Measurements from ENCODE around the gene ANKRD33B. TPM values are rescaled to one million over a fixed set of nuclear protein-coding genes. Genes with fewer than 3 reads are reported as not detected.
"Not testable (repeated sequence)": the region's sequence is repeated elsewhere in the genome, so short reads cannot be mapped to it uniquely, and the experiment has no call there.

Gene ANKRD33B
- total RNA-seq, 8 experiments from 2014 or later = 2.8 to 41.9 (median 5.4) TPM

DNA sequence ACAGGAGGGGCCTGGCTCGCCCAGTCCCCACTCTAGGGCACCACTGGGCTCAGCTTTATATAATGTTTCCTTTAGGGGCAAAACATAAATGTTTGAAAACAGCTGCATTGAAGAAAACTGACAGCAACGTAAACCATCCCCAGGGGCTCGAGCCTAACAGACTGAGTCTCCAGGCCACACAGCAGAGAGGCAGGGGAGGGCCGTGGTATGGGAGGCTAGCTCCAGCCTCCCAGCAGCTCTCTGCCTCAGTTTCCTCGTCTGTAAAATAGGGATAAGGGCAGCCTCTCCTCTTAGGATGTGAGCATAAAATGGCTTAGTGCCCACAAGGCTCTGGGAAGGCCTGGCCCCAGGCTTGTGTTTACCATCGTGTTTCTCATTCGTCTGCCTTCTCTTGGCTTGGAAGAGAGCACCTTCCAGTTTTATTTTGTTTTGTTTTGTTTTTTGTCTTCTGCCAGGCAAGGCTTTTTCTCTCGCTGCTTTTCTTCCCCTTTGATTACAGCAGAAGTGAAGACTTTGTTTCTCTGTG, 2.7 kb downstream of the ANKRD33B start:
- ATAC-seq (replicated peaks in 6 of 8) = no peak
- in situ Hi-C loops (cut with MboI; ENCODE audit: low pct_unique_long_range_greater_than_20kb in 2 of 9, low sequenced_read_pairs in 9 of 9, unreplicated experiment in 9 of 9) = no loop called here
- Histone ChIP-seq H3K4me3 (no peak overlapping the region), H3K27ac (no peak overlapping the region), H3K4me1 (replicated peaks in 1 of 2) (peaks cover 0 to 29% of the 10 kb centered on the region in 2 donors)
- whole genome bisulfite sequencing, 10 experiments = 46 to 100% (median 60%) methylated on average over 1 to 5 of the region's 8 CpGs; no CpG with 5 or more reads in 2 of the 10 experiments

DNA sequence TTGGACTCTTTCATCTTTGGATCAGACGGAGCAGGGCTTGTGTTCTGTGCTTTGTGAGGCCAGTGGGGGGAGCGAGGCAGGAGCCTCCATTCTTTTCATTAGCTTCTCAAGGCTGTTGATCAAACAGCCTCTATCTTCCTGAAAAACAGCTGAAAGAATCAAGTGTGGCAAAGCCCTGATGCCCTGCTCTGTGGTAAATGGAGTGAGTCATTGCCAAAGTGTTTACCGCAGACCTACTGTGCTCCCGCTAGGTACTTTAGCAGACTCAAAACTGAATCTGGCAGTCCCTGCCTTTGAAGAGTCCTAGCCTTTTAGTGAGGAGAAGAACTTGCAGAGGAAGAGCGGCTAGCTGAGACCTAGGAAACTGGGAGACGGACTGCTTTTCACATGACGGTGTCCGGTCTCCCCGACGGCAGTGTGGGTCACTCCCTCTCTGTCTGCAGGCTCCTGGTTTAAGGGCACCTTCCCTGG, 3.3 kb downstream of the ANKRD33B start:
- WGBS, 10 experiments = 60 to 100% (median 69%) methylated on average over 1 to 8 of the region's 10 CpGs
- no peak overlapping the region for H3K4me3 ChIP-seq
- H3K27ac ChIP-seq = no peak overlapping the region
- ATAC-seq (replicated peaks in 6 of 8) = no peak
- peaks cover 0 to 29% of the 10 kb centered on the region in 2 donors for H3K4me1 ChIP-seq (replicated peaks in 1 of 2)
- in situ Hi-C loops (cut with MboI; ENCODE audit: low pct_unique_long_range_greater_than_20kb in 2 of 9, low sequenced_read_pairs in 9 of 9, unreplicated experiment in 9 of 9) = no loop called here

DNA sequence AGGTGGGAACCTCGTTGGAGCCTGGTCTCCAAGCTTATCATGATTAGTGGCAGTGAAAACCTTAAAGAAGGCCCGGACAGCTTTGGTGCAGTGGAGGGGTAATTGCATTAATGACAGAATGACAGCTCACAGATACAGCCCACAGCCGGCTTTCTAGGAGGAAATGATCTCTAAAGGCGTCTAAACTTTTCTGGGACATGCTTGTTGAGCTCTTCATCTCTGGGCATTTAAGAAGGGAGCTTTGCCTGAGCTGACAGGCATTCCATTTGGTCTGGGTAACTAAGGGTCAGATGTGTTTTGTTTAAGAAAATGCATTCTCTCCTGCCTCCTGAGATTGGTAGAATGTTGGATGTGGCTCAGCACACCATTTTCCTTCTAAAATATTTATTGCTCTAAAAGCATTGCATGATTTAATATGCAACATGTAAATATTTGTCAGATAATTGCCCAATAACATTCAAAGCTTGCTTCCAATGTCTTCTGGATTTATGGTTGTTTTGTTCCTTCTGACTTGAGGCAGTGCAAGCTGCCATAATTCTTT, 4.0 kb downstream of the ANKRD33B start:
- Histone ChIP-seq H3K4me3 (no peak overlapping the region), H3K4me1 (replicated peaks in 1 of 2) (peaks cover 0 to 29% of the 10 kb centered on the region in 2 donors), H3K27ac (no peak overlapping the region)
- in situ Hi-C loops (cut with MboI; ENCODE audit: low pct_unique_long_range_greater_than_20kb in 2 of 9, low sequenced_read_pairs in 9 of 9, unreplicated experiment in 9 of 9) = no loop called here
- 0 to 89% (median 71%) methylated on average over 1 to 3 of the region's 4 CpGs; no CpG with 5 or more reads in 5 of the 10 experiments for WGBS, 10 experiments
- no peak for ATAC-seq (replicated peaks in 6 of 8)

DNA sequence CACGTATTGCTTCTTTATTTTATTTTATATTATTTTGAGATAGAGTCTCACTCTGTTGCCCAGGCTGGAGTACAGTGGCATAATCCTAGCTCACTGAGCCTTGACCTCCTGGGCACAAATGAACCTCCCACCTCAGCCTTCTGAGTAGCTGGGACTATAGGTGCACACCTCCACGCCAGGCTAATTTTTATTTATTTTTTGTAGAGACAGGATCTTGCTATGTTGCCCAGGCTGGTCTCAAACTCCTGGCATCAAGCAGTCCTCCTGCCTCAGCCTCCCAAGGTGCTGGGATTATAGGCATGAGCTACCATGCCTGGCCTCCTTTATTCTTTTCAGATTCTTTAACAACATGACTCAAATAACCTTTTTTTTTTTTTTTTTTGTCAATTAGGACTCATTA, 6.7 kb downstream of the ANKRD33B start:
- ATAC-seq (replicated peaks in 6 of 8); H3K27ac ChIP-seq; H3K4me3 ChIP-seq; in situ Hi-C loops (cut with MboI; ENCODE audit: low pct_unique_long_range_greater_than_20kb in 2 of 9, low sequenced_read_pairs in 9 of 9, unreplicated experiment in 9 of 9): not testable (repeated sequence)
- H3K4me1 ChIP-seq (replicated peaks in 1 of 2) = peaks cover 0 to 25% of the 10 kb centered on the region in 2 donors
- WGBS, 10 experiments = 80 to 100% (median 97%) methylated on average over 1 to 2 of the region's 2 CpGs; no CpG with 5 or more reads in 4 of the 10 experiments

DNA sequence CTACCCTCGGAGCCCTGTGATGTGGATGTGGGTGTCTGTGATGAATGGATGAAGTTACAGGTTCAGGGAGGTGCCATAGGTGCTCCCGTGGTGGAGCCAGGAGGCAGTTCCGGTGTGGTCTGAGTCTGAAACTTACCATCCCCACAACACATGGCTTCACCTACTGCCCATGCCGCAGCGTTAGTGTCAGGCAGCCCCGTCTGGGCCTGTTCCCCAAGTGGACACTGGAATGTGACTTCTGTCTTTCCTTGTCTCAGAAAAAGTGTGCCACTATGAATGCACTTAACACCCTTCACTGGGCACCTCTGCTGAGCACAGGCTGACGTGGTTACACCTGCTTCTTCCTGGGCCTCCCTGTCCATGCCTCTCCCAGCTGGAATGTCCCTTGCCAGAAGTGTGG, 8.6 kb downstream of the ANKRD33B start:
- WGBS, 10 experiments = 80 to 100% (median 96%) methylated on average over 1 to 4 of the region's 7 CpGs; no CpG with 5 or more reads in 6 of the 10 experiments
- in situ Hi-C loops (cut with MboI; ENCODE audit: low pct_unique_long_range_greater_than_20kb in 2 of 9, low sequenced_read_pairs in 9 of 9, unreplicated experiment in 9 of 9) = no loop called here
- H3K27ac ChIP-seq = no peak overlapping the region
- no peak for ATAC-seq (replicated peaks in 6 of 8)
- H3K4me1 ChIP-seq (replicated peaks in 1 of 2) = peaks cover 0 to 10% of the 10 kb centered on the region in 2 donors
- no peak overlapping the region for H3K4me3 ChIP-seq

DNA sequence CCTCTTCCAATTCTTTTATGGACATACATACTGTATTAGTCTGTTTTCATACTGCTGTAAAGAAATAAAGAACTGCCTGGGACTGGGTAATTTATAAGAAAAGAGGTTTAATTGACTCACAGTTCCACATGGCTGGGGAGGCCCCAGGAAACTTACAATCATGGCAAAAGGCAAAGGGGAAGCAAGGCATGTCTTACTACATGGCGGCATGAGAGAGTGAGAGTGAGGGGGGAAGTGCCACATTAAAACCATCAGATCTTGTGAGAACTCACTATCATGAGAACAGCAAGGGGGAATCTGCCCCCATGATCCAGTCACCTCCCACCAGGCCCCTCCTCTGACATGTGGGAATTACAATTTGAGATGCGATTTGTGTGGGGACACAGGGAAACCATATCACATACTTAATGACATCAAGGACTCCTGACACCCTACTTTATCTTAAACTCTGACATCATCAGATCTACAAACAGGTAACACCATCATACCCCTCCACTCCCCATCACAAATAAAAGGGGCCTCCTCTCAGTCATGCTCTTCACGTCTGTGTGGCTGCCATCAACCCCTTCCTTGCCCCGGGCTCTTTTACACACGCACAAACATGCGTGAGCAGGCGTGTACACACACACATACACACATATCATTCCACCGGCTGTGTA, 9.7 kb downstream of the ANKRD33B start:
- 85 to 100% (median 98%) methylated on average over 1 to 8 of the region's 8 CpGs; no CpG with 5 or more reads in 2 of the 10 experiments for WGBS, 10 experiments
- H3K27ac ChIP-seq = no peak overlapping the region
- peaks cover 5 to 12% of the 10 kb centered on the region in 2 donors for H3K4me1 ChIP-seq (replicated peaks in 1 of 2)
- no peak for ATAC-seq (replicated peaks in 6 of 8)
- in situ Hi-C loops (cut with MboI; ENCODE audit: low pct_unique_long_range_greater_than_20kb in 2 of 9, low sequenced_read_pairs in 9 of 9, unreplicated experiment in 9 of 9) = no loop called here
- no peak overlapping the region for H3K4me3 ChIP-seq

DNA sequence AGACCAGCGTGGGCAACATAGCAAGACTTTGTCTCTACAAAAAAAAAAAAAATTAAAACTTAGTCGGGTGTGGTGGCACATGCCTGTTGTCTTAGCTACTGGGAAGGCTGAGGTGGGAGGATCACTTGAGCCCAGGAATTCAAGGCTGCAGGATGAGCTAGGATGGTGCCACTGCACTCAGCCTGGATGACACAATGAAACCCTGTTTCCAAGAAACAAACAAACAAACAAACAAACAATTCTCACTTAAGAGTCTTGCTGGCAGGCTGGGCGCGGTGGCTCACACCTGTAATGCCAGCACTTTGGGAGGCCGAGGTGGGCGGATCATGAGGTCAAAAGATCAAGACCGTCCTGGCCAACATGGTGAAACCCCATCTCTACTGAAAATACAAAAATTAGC, 11.0 kb downstream of the ANKRD33B start:
- H3K4me3 ChIP-seq; H3K27ac ChIP-seq; in situ Hi-C loops (cut with MboI; ENCODE audit: low pct_unique_long_range_greater_than_20kb in 2 of 9, low sequenced_read_pairs in 9 of 9, unreplicated experiment in 9 of 9); ATAC-seq (replicated peaks in 6 of 8): not testable (repeated sequence)
- H3K4me1 ChIP-seq (replicated peaks in 1 of 2) = peaks cover 5 to 12% of the 10 kb centered on the region in 2 donors
- 65 to 85% methylated on average over 2 to 4 of the region's 7 CpGs; no CpG with 5 or more reads in 8 of the 10 experiments for WGBS, 10 experiments

DNA sequence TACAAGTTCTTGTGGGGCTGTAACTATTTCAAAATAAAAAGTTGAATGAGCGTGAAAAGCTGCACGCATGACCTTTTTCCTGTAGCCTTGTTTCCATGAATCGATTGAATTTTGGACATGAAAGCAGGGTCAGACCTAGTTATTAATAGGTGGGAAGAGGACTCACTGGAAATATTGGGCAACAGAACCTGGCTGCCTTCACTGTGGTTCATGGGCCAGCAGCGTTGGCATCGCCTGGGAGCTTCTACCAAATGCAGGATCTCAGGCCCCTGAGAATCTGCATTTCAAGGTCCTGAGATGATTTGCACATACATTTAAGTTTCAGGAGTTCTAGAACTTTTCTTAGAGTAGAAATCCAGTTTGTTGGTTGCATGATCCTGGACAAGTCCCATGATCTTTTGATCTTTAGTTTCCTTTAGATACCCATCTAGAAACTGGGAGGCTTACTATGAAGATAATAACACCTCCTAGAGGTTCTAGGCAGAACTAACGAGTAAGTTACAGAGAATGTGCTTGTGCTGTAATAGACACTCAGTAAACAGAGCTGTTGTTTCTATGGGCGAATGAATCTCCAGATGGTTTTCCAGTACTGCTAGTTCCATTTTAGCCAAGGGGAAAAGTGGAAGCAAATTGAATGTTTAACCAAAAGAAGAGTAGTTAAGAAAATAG, 12.4 kb downstream of the ANKRD33B start:
- Histone ChIP-seq H3K4me3 (no peak overlapping the region), H3K4me1 (replicated peaks in 1 of 2) (peaks cover 5 to 12% of the 10 kb centered on the region in 2 donors), H3K27ac (no peak overlapping the region)
- peak in 1 of 8 experiments; percentile 30 for ATAC-seq (replicated peaks in 6 of 8)
- 81 to 100% (median 93%) methylated on average over 1 to 6 of the region's 7 CpGs; no CpG with 5 or more reads in 1 of the 10 experiments for WGBS, 10 experiments
- in situ Hi-C loops (cut with MboI; ENCODE audit: low pct_unique_long_range_greater_than_20kb in 2 of 9, low sequenced_read_pairs in 9 of 9, unreplicated experiment in 9 of 9) = no loop called here

DNA sequence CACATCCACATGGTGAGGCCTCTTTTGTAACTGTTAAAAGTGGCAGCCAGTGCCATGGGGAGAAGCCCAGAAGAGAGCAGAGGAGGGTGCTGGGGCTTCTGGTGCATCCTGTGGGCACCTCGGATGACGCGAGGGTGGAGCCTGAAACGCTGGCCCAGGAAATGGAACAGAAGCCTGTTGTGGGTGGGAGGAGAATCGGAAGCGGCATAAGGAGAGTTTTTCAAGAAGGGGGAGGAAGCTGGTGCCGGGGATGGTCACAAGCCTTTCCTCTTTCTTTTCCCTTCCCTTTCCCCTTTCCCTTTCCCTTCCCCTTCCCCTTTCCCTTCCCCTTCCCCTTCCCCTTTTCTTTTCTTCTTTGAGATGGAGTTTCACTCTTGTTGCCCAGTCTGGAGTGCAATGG, 12.9 kb downstream of the ANKRD33B start:
- H3K4me3 ChIP-seq = no peak overlapping the region
- WGBS, 10 experiments = 40 to 100% (median 90%) methylated on average over 1 to 5 of the region's 7 CpGs; no CpG with 5 or more reads in 5 of the 10 experiments
- in situ Hi-C loops (cut with MboI; ENCODE audit: low pct_unique_long_range_greater_than_20kb in 2 of 9, low sequenced_read_pairs in 9 of 9, unreplicated experiment in 9 of 9) = no loop called here
- no peak for ATAC-seq (replicated peaks in 6 of 8)
- no peak overlapping the region for H3K27ac ChIP-seq
- peaks cover 5 to 12% of the 10 kb centered on the region in 2 donors for H3K4me1 ChIP-seq (replicated peaks in 1 of 2)

DNA sequence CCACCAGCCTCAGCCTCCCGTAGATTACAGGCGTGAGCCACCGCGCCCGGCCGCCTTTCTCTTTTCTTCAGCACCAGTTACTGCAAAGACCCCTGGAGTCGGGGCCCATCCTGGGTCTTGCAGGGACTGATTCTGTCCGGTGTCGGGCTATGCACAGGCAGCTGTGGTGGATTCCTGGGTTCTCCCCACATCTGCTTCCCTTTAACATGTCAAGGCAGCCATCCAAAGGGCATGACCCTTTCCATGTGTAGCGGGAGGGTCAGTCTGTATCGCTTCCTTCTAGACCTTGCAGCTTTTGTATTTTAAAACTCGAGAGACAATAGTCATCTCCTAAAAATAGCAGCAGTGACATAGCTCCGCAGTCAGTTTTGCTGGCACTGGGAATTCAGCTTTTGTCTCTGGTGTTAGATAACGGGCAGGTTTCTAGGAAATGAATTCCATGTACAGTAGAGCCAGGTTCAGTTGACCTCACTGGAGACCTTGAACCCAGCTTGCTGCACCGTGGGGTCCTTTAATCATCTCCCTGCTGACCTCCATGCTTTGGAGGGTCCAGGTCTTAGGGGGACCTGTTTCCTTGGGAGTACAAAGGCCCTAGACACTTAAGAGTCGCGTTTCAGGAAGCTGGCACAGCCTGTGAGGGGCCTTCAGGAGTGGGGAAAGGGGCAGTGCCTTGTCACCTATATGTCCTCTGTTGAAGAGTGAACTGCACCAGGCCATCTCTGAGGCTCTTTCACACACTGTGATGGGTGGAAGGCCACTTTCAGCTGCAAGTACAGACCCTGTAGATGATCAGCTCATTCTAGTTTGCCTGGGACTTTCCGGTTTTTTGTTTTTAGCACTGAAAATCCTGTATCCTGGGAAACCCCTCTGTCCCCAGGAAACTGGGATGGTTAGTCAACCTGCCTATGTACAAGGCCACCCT, 13.8 kb downstream of the ANKRD33B start:
- in situ Hi-C loops (cut with MboI; ENCODE audit: low pct_unique_long_range_greater_than_20kb in 2 of 9, low sequenced_read_pairs in 9 of 9, unreplicated experiment in 9 of 9) = no loop called here

DNA sequence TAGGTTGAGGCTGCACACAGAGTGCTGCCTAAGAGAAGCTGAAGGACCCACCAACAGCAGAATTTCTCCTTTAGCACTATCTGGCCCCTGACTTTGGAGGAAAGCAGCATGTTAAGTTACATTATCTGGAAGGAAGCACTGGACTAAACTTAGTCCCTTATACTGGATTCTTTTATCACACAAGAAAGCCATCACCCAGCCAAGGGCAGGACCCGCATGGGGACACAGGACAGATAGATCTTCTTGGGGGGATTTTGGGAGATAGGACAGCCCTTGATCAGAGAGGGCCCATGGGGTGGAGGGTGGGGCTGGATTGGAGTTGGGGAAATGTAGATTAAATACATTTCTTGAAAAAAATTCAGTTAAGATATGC, 14.4 kb downstream of the ANKRD33B start:
- WGBS, 10 experiments = 80 to 100% (median 92%) methylated on average over 1 of the region's 1 CpG; no CpG with 5 or more reads in 6 of the 10 experiments
- H3K4me1 ChIP-seq (replicated peaks in 1 of 2) = peaks cover 5 to 12% of the 10 kb centered on the region in 2 donors
- ATAC-seq (replicated peaks in 6 of 8) = peak in 1 of 8 experiments; percentile 3
- no peak overlapping the region for H3K4me3 ChIP-seq
- in situ Hi-C loops (cut with MboI; ENCODE audit: low pct_unique_long_range_greater_than_20kb in 2 of 9, low sequenced_read_pairs in 9 of 9, unreplicated experiment in 9 of 9) = no loop called here
- no peak overlapping the region for H3K27ac ChIP-seq

More for the DNA sequence above, 13.8 kb downstream of the ANKRD33B start:
- peak; percentile 8 to 91 (median 87) for ATAC-seq (replicated peaks in 6 of 8)
- peaks cover 5 to 12% of the 10 kb centered on the region in 2 donors for H3K4me1 ChIP-seq (replicated peaks in 1 of 2)
- WGBS, 10 experiments = 0 to 100% (median 25%) methylated on average over 1 to 7 of the region's 18 CpGs; no CpG with 5 or more reads in 1 of the 10 experiments
- no peak overlapping the region for H3K4me3 ChIP-seq
- H3K27ac ChIP-seq = peak overlapping the region in 1 of 2 donors; percentile 14

DNA sequence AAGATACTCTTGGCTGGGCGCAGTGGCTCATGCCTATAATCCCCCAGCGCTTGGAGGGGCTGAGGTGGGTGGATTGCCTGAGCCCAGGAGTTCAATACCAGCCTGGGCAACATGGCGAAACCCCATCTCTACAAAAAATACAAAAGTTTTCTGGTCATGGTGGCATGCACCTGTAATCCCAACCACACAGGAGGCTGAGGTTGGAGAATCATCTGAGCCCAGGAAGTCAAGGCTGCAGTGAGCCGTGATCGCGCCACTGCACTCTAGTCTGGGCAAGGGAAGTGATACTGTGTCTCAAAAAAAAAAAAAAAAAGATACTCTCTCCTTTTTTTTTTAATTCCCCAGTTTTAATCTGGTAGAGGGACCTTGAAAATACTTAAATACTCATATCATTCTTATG, 15.0 kb downstream of the ANKRD33B start:
- Histone ChIP-seq H3K4me3 (no peak overlapping the region), H3K27ac (no peak overlapping the region), H3K4me1 (replicated peaks in 1 of 2) (peaks cover 5 to 12% of the 10 kb centered on the region in 2 donors)
- no peak for ATAC-seq (replicated peaks in 6 of 8)
- 80 to 100% (median 99%) methylated on average over 1 to 5 of the region's 6 CpGs for WGBS, 10 experiments
- in situ Hi-C loops (cut with MboI; ENCODE audit: low pct_unique_long_range_greater_than_20kb in 2 of 9, low sequenced_read_pairs in 9 of 9, unreplicated experiment in 9 of 9) = no loop called here
